ENCODE measurements around the gene ANXA11.
"Not testable (repeated sequence)": the region's sequence is repeated elsewhere in the genome, so short reads cannot be mapped to it uniquely, and the experiment has no call there.

The ANXA11 gene

DNA sequence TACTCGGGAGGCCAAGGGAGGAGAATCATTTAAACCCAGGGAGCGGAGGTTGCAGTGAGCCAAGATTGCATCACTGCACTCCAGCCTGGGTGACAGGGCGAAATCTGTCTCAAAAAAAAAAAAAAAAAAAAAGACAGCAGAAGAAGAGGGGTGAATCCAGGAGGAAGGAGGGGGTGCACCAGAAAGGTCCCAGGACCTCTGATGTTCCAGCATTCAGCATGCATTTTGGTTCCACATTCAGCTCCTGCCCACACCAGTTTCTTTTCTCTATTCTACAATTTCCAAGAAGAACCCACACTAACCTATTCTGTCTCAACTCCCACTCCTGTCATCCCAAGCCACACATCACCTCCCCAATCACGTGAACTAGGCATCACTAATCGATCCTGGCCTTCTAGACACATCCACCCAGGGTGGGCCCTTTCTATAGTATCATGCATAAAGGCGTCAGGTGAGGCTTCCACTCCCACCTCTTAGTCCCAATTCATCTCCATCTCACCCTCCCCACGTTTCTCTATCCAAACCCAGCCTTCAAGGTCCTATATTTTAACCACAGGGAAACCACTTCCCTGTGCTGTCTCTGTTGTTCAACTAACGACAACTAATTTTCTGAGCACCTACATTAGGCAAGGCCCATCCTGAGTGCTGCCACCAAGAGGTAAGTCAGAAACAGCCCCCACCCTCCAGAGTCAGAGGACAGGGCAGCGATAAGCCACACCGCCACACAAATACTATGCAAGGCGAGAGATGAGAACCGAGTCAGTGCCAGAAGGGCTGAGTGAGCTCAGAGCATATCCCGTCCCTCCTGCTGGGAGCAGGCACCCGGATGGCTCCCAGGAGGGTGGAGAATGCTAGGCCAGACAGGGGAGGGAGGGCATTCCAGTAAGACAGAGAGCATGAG is 2.2 kb downstream of the ANXA11 start:
- H3K36me3 ChIP-seq = no peaks in the 10 kb centered on the region
- TF ChIP-seq, protein P1, sequence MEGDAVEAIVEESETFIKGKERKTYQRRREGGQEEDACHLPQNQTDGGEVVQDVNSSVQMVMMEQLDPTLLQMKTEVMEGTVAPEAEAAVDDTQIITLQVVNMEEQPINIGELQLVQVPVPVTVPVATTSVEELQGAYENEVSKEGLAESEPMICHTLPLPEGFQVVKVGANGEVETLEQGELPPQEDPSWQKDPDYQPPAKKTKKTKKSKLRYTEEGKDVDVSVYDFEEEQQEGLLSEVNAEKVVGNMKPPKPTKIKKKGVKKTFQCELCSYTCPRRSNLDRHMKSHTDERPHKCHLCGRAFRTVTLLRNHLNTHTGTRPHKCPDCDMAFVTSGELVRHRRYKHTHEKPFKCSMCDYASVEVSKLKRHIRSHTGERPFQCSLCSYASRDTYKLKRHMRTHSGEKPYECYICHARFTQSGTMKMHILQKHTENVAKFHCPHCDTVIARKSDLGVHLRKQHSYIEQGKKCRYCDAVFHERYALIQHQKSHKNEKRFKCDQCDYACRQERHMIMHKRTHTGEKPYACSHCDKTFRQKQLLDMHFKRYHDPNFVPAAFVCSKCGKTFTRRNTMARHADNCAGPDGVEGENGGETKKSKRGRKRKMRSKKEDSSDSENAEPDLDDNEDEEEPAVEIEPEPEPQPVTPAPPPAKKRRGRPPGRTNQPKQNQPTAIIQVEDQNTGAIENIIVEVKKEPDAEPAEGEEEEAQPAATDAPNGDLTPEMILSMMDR (IDR thresholded peaks at IDR 0.05; ENCODE audit: low read depth, low read length) = peak; percentile 48; the same call in 1 of the 2 replicates
- H3K27ac ChIP-seq = peak overlapping the region; percentile 78
- H3K27me3 ChIP-seq (ENCODE audit: insufficient read depth, low read depth, severe bottlenecking) = no peaks in the 10 kb centered on the region
- no peak overlapping the region; the same call in 1 of the 2 replicates for H3K4me3 ChIP-seq (ENCODE audit: low read depth, low read length)
- DNase-seq = peak; percentile 95
- H3K9me3 ChIP-seq (ENCODE audit: severe bottlenecking) = no peaks in the 10 kb centered on the region

DNA sequence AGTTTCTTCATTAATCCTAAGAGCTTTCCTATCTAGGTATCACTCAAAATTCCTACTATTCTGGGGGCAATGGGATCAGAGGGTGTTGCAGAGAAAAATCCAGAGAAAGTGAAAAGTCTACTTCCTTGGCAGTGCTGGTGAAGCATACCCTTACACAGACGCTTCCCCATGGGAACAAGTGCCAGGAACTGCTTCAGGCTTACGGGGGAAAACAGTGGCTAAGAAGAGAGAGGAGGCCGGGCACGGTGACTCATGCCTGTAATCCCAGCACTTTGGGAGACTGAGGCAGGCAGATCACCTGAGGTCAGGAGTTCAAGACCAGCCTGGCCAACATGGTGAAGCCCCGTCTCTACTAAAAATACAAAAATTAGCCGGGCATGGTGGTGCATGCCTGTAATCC is 2.8 kb downstream of the ANXA11 start:
- H3K27me3 ChIP-seq (ENCODE audit: insufficient read depth, low read depth, severe bottlenecking); H3K4me3 ChIP-seq (ENCODE audit: low read depth, low read length); H3K27ac ChIP-seq; DNase-seq; H3K9me3 ChIP-seq (ENCODE audit: severe bottlenecking); H3K36me3 ChIP-seq: not testable (repeated sequence)

DNA sequence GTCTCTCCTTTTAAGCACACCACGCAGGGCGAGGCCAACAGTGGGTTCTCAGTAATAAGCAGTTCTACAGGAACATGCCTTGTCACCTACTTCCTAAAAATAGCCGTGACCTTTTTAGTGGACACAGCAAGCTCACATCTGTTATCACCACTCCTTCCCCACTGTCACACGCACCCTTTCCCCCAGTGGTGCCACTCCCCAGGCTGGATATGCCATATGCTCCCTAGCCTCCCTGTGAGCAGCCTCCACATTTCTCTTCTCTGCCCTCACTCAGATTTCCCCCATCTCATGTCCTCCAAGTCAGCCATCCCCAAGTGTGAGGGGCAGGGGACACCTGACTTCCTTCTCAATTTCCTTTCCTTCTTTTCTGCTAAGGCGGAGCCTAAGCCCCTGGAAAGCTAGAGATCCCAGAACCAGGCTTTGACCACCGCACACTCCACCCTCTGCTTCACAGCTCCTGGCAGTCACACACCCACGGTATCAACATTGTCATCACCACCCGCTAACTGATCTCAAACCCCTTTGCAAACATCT is 3.7 kb downstream of the ANXA11 start:
- no peak overlapping the region for H3K27ac ChIP-seq
- no peak for DNase-seq
- H3K4me3 ChIP-seq (ENCODE audit: low read depth, low read length) = no peak overlapping the region

DNA sequence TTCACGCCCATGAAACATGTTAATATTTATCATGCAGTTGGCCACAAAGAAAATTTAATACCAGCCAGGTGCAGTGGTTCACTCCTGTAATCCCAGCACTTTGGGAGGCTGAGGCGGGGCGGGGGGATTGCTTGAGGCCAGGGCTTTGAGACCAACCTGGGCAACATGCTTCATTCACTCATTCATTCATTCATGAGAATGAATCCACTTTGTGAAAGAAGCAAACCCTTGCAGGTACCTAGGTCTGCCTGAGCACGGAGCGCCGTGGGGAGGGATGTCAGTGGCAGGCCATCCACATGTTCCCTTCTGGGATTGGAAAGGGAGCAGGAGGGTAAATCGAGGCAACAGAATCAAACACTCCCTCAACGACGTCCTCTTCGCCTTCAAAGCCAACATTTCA is 4.7 kb downstream of the ANXA11 start:
- H3K36me3 ChIP-seq = no peaks in the 10 kb centered on the region

More for the DNA sequence above, 3.7 kb downstream of the ANXA11 start:
- Histone ChIP-seq H3K27me3 (ENCODE audit: insufficient read depth, low read depth, severe bottlenecking) (no peaks in the 10 kb centered on the region), H3K9me3 (ENCODE audit: severe bottlenecking) (no peaks in the 10 kb centered on the region), H3K36me3 (no peaks in the 10 kb centered on the region)
- TF ChIP-seq, protein P1 (IDR thresholded peaks at IDR 0.05; ENCODE audit: low read depth, low read length) = no peak

DNA sequence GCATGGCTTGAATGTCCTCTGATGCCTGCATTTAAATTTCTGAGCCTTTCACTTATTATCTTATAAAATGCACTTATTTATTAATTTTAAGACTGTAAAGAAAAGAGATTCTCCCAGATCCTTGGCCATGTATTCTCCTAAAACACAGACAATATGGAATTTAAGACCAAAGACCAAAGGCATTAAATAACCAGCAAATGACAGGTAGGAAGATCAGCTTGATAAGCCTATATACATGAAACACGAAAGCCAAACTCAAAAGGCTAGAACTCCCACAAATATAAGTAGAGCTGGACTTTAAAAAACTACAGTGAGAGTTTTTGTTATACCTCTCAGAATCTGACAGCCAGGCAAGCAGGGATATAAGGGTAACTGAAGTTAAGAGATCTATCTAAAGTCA is 5.1 kb downstream of the ANXA11 start:
- Histone ChIP-seq H3K4me3 (ENCODE audit: low read depth, low read length) (no peak overlapping the region), H3K27ac (no peak overlapping the region), H3K27me3 (ENCODE audit: insufficient read depth, low read depth, severe bottlenecking) (no peaks in the 10 kb centered on the region), H3K36me3 (no peaks in the 10 kb centered on the region; the same call in 1 of the 2 replicates), H3K9me3 (ENCODE audit: severe bottlenecking) (no peaks in the 10 kb centered on the region)
- TF ChIP-seq, protein P1 (IDR thresholded peaks at IDR 0.05; ENCODE audit: low read depth, low read length) = no peak
- no peak for DNase-seq

More for the DNA sequence above, 4.7 kb downstream of the ANXA11 start:
- no peak for DNase-seq
- TF ChIP-seq, protein P1 (IDR thresholded peaks at IDR 0.05; ENCODE audit: low read depth, low read length) = no peak
- no peaks in the 10 kb centered on the region for H3K27me3 ChIP-seq (ENCODE audit: insufficient read depth, low read depth, severe bottlenecking)
- H3K9me3 ChIP-seq (ENCODE audit: severe bottlenecking) = no peaks in the 10 kb centered on the region
- H3K27ac ChIP-seq = no peak overlapping the region
- H3K4me3 ChIP-seq (ENCODE audit: low read depth, low read length) = no peak overlapping the region

DNA sequence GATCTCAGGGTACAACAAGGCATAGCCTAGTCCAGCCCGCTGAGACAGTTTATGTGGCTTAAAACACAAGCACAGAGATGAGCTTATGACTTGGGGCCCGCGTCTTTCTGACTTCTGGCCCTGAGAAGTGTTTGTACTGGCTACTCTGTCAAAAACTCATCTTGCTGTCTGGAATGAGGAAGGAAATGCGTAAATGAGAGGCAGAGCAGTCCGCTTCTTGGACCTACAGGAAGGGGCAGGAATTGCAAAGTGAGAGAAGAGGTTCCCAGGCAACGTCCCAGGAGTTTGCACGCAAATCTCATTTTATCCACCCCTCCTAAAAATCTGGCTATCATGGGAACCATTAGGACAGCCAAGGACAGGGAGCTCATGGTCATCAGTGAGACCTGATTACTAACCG is 5.5 kb downstream of the ANXA11 start:
- H3K27ac ChIP-seq = no peak overlapping the region

More for the DNA sequence above, 5.5 kb downstream of the ANXA11 start:
- Histone ChIP-seq H3K27me3 (ENCODE audit: insufficient read depth, low read depth, severe bottlenecking) (no peaks in the 10 kb centered on the region), H3K4me3 (ENCODE audit: low read depth, low read length) (no peak overlapping the region), H3K36me3 (no peaks in the 10 kb centered on the region; the same call in 1 of the 2 replicates), H3K9me3 (ENCODE audit: severe bottlenecking) (no peaks in the 10 kb centered on the region)
- DNase-seq = no peak
- TF ChIP-seq, protein P1 (IDR thresholded peaks at IDR 0.05; ENCODE audit: low read depth, low read length) = no peak

All from WERI-Rb-1 (cell line).